ENCODE measurements around the gene VARS2. TPM values are rescaled to one million over a fixed set of nuclear protein-coding genes. Genes with fewer than 3 reads are reported as not detected.
A peak's percentile ranks its signal among the peaks of the same experiment; 100 is the strongest.
"Not testable (repeated sequence)": the region's sequence is repeated elsewhere in the genome, so short reads cannot be mapped to it uniquely, and the experiment has no call there.

Gene VARS2
- total RNA-seq, 2 donors from 2014 or later, result 39.4 to 52.5 TPM

- WGBS, 2 experiments (ENCODE audit: insufficient coverage in 1 of 2, insufficient read length in 1 of 2), result 3 to 4% methylated on average over 36 to 49 of the region's 49 CpGs
- no peaks in the 10 kb centered on the region for H3K9me3 Mint-ChIP-seq
- no peaks in the 10 kb centered on the region for H3K27me3 Mint-ChIP-seq (ENCODE audit: insufficient read depth)
- H3K27ac ChIP-seq (ENCODE audit: low read depth, low read length), result no peak within 1 kb of the TSS
- H3K9me3 ChIP-seq (ENCODE audit: control insufficient read depth, low read length), result no peaks in the 10 kb centered on the region
- H3K27ac Mint-ChIP-seq, result peak within 1 kb of the TSS; percentile 90
- no peaks in the 10 kb centered on the region for H3K4me1 ChIP-seq (ENCODE audit: control insufficient read depth, insufficient read depth, low read length)
- DNase-seq, result peak; percentile 99
- H3K4me3 Mint-ChIP-seq, result peak within 1 kb of the TSS; percentile 93
- H3K4me3 ChIP-seq (ENCODE audit: low read length), result peak within 1 kb of the TSS; percentile 99
- TF ChIP-seq CTCF (conservative IDR thresholded peaks at IDR 0.05), result no peak
- peaks cover 23% of the 10 kb centered on the region for H3K36me3 Mint-ChIP-seq (ENCODE audit: low read depth)
- peaks cover 25% of the 10 kb centered on the region for H3K36me3 ChIP-seq (ENCODE audit: control insufficient read depth, insufficient read depth, low read length)
- peaks cover 6% of the 10 kb centered on the region for H3K4me1 Mint-ChIP-seq
- H3K27me3 ChIP-seq (ENCODE audit: control insufficient read depth, insufficient read depth, low read length, poor library complexity, severe bottlenecking), result no peaks in the 10 kb centered on the region
- peak within 1 kb of the TSS; percentile 63 for H3K9ac ChIP-seq (ENCODE audit: extremely low read depth, low read length, poor library complexity, severe bottlenecking)
Observed at GRCh38 chr6:30907758-30908591, 6.1 kb upstream of the VARS2 start, which contains the start of gene GTF2H4. TSS of gene GTF2H4 (plus strand) at chr6:30908207.

GRCh38 chr6:30908700-30909099, 5.3 kb upstream of the VARS2 start:
- peaks cover 13% of the 10 kb centered on the region for H3K4me1 Mint-ChIP-seq
- peaks cover 25% of the 10 kb centered on the region for H3K36me3 Mint-ChIP-seq (ENCODE audit: low read depth)
- no peak for DNase-seq
- TF ChIP-seq CTCF (conservative IDR thresholded peaks at IDR 0.05), result no peak
- peak overlapping the region; percentile 93 for H3K4me3 Mint-ChIP-seq
- WGBS, 2 experiments (ENCODE audit: insufficient coverage in 1 of 2, insufficient read length in 1 of 2), result 53 to 73% methylated on average over 2 of the region's 2 CpGs
- Histone ChIP-seq H3K9ac (ENCODE audit: extremely low read depth, low read length, poor library complexity, severe bottlenecking) (peak overlapping the region; percentile 63), H3K9me3 (ENCODE audit: control insufficient read depth, low read length) (no peaks in the 10 kb centered on the region), H3K36me3 (ENCODE audit: control insufficient read depth, insufficient read depth, low read length) (peaks cover 31% of the 10 kb centered on the region), H3K27me3 (ENCODE audit: control insufficient read depth, insufficient read depth, low read length, poor library complexity, severe bottlenecking) (no peaks in the 10 kb centered on the region), H3K4me1 (ENCODE audit: control insufficient read depth, insufficient read depth, low read length) (no peaks in the 10 kb centered on the region), H3K4me3 (ENCODE audit: low read length) (peak overlapping the region; percentile 99), H3K27ac (ENCODE audit: low read depth, low read length) (no peak overlapping the region)
- H3K27me3 Mint-ChIP-seq (ENCODE audit: insufficient read depth), result no peaks in the 10 kb centered on the region
- peak overlapping the region; percentile 90 for H3K27ac Mint-ChIP-seq
- no peaks in the 10 kb centered on the region for H3K9me3 Mint-ChIP-seq

GRCh38 chr6:30910473-30910872, 3.6 kb upstream of the VARS2 start:
- peaks cover 25% of the 10 kb centered on the region for H3K36me3 Mint-ChIP-seq (ENCODE audit: low read depth)

More at GRCh38 chr6:30910473-30910872, 3.6 kb upstream of the VARS2 start:
- not testable (repeated sequence) for DNase-seq; H3K27ac Mint-ChIP-seq; H3K9me3 Mint-ChIP-seq; H3K4me3 Mint-ChIP-seq; H3K4me1 ChIP-seq (ENCODE audit: control insufficient read depth, insufficient read depth, low read length); H3K27ac ChIP-seq (ENCODE audit: low read depth, low read length); H3K27me3 Mint-ChIP-seq (ENCODE audit: insufficient read depth); H3K27me3 ChIP-seq (ENCODE audit: control insufficient read depth, insufficient read depth, low read length, poor library complexity, severe bottlenecking); H3K9ac ChIP-seq (ENCODE audit: extremely low read depth, low read length, poor library complexity, severe bottlenecking); H3K9me3 ChIP-seq (ENCODE audit: control insufficient read depth, low read length); H3K4me3 ChIP-seq (ENCODE audit: low read length)
- 92 to 97% methylated on average over 11 to 12 of the region's 12 CpGs for WGBS, 2 experiments (ENCODE audit: insufficient coverage in 1 of 2, insufficient read length in 1 of 2)
- peaks cover 20% of the 10 kb centered on the region for H3K4me1 Mint-ChIP-seq
- peaks cover 31% of the 10 kb centered on the region for H3K36me3 ChIP-seq (ENCODE audit: control insufficient read depth, insufficient read depth, low read length)

Measured in endodermal cell (in vitro differentiated cells).